ENCODE measurements around the gene CEMP1. TPM values are rescaled to one million over a fixed set of nuclear protein-coding genes. Genes with fewer than 3 reads are reported as not detected.

CEMP1 gene
- total RNA-seq, 2 donors from 2014 or later = 0.53 to 0.54 TPM

DNA sequence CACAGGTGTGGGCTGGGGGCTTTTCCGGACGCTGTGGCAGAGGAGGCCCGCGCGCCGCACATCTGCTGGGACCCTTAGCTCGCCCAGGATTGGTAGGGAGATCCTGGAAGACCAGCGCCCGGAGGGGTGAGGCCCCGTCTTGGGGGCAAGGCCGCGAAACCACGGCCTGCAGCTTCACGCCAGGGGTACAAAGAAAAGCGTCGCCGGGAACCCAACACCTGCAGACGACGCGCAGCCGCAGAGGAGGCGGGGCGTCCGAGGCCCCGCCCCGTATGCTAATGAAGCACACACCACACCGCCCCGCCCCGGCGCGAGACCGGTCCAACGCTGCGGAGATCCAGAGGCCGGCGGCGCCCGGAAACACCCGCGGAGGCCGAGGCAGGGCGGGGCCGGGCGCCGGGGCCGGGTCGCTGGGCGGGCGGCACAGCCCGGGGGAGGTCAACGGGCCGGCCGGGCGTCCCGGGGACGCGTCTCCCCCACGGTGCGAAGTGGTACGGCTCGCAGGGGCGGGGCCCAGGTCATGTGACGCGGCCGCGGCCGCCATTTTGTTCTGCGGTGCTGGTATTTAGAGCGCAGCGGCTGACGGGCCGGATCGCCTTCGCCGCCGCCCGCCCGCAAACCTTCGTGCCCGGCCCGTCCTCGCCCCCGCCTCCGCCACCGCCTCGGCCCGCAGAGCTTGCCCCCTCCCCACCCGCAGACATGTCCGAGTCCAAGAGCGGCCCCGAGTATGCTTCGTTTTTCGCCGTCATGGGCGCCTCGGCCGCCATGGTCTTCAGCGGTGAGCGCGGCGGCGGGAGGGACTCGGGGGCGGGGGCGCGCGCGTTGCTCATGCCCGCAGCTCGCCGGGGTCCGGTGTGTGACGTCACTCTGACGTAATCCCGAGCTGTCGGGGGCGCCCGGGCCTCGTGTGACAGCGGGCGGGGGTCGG lies 17.5 kb downstream of the CEMP1 start, which contains the start of gene ATP6V0C:
Gene ATP6V0C, plus strand, starts transcription at position 548 of the 928 bp plus-strand sequence. Its CDS starts 152 bp downstream, at position 700.
- TF ChIP-seq, protein P1, sequence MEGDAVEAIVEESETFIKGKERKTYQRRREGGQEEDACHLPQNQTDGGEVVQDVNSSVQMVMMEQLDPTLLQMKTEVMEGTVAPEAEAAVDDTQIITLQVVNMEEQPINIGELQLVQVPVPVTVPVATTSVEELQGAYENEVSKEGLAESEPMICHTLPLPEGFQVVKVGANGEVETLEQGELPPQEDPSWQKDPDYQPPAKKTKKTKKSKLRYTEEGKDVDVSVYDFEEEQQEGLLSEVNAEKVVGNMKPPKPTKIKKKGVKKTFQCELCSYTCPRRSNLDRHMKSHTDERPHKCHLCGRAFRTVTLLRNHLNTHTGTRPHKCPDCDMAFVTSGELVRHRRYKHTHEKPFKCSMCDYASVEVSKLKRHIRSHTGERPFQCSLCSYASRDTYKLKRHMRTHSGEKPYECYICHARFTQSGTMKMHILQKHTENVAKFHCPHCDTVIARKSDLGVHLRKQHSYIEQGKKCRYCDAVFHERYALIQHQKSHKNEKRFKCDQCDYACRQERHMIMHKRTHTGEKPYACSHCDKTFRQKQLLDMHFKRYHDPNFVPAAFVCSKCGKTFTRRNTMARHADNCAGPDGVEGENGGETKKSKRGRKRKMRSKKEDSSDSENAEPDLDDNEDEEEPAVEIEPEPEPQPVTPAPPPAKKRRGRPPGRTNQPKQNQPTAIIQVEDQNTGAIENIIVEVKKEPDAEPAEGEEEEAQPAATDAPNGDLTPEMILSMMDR (IDR thresholded peaks at IDR 0.05) = no peak
- H3K4me3 ChIP-seq = peak within 1 kb of the TSS; percentile 58
- no peaks in the 10 kb centered on the region for H3K36me3 ChIP-seq
- H3K4me1 ChIP-seq = peaks cover 20% of the 10 kb centered on the region
- peak; percentile 94 for DNase-seq
- intact Hi-C loops (cut with DNase I) = loop anchor here (10.0 kb wide), 1 partner anchor 309 kb away; the partner anchor contains the start of gene MLST8
- peak within 1 kb of the TSS; percentile 79 for H3K27ac ChIP-seq
- H3K9ac ChIP-seq (ENCODE audit: low read depth in 2 of 2, low read length in 2 of 2) = peak within 1 kb of the TSS; percentile 98 to 99
- no peaks in the 10 kb centered on the region for H3K9me3 ChIP-seq
- no peaks in the 10 kb centered on the region for H3K27me3 ChIP-seq

DNA sequence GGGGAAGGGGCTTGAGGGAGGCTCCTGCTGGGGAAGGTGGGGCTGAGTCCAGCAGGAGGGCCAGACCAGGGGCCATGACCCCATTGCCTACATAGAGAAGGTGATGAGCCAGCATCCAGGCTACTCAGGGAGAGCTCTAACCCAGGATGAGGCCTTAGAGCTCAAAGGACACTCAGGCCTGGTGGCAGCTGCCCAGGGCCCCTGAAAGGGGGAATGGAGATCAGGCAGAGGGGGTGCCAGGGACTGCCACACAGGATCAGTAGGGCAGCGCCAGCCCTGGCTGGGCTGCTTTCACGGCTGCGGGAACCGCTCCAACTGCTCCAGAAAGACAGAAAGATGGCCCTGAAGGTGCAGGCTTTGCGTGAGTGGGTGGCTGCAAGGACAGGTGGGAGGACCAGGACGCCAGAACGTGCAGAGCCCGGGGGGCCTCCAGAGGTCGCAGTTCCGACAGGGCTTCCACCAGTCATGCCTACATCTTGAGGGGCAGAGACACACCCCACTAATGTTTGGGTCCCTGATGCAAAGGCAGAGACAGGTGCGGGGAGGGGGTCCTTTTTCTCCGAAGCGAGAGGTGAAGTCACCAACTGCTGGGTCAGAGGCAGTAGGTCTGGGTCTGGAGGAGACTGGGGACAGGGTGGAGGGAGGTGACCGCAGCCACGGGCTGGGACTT lies 18.3 kb downstream of the CEMP1 start:
- H3K27me3 ChIP-seq = no peaks in the 10 kb centered on the region
- peak overlapping the region in 1 of 2 donors; percentile 32 for H3K9ac ChIP-seq (ENCODE audit: low read depth in 2 of 2, low read length in 2 of 2)
- H3K36me3 ChIP-seq = no peaks in the 10 kb centered on the region
- intact Hi-C loops (cut with DNase I) = loop anchor here (10.0 kb wide), 1 partner anchor 308 kb away; the partner anchor contains the start of gene MLST8
- TF ChIP-seq, protein P1 (IDR thresholded peaks at IDR 0.05) = no peak
- H3K4me1 ChIP-seq = peaks cover 15% of the 10 kb centered on the region
- no peaks in the 10 kb centered on the region for H3K9me3 ChIP-seq
- no peak for DNase-seq
- H3K4me3 ChIP-seq = peak overlapping the region; percentile 58
- peak overlapping the region; percentile 79 for H3K27ac ChIP-seq

DNA sequence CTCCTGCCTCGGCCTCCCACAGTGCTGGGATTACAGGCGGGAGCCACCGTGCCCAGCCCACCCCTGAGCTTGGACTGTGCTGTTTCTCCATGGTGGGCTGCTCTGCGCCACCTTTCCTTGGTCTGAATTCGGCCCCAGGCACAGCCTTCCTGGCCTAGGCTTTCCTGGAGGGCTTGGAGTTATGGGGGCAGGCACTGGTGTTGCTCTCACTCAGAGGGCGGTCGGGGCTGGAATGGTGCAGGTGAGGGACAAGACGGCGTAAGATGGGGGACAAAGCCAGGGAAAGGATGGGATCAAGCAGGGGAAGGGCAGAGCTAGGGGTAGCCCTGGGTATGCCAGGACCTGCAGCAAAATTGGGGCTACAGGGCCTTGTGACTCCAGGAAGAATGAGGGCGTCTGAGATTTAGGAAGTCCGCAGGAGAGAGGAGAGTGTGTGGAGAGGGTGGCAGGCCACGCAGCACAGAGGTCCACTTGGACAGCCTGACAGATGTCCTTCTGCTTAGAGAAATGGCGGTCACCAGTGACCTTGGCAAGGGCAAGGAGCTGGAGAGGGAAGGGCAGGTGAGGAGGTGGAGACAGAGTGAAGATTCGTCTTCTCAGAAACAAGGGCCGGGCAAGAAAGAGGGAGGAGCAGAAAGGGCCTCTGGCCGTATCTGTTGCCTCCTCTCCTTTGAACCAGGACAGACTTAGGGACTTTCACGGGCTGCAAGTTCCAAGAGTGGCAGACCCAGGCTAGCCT lies 19.0 kb downstream of the CEMP1 start:
- intact Hi-C loops (cut with DNase I) = loop anchor here (10.0 kb wide), 1 partner anchor 307 kb away; the partner anchor contains the start of gene MLST8
- Histone ChIP-seq H3K9ac (ENCODE audit: low read depth in 2 of 2, low read length in 2 of 2) (no peak overlapping the region), H3K4me1 (peaks cover 12% of the 10 kb centered on the region), H3K27ac (no peak overlapping the region), H3K4me3 (no peak overlapping the region), H3K27me3 (no peaks in the 10 kb centered on the region), H3K36me3 (no peaks in the 10 kb centered on the region), H3K9me3 (no peaks in the 10 kb centered on the region)
- TF ChIP-seq, protein P1 (IDR thresholded peaks at IDR 0.05) = no peak
- no peak for DNase-seq

DNA sequence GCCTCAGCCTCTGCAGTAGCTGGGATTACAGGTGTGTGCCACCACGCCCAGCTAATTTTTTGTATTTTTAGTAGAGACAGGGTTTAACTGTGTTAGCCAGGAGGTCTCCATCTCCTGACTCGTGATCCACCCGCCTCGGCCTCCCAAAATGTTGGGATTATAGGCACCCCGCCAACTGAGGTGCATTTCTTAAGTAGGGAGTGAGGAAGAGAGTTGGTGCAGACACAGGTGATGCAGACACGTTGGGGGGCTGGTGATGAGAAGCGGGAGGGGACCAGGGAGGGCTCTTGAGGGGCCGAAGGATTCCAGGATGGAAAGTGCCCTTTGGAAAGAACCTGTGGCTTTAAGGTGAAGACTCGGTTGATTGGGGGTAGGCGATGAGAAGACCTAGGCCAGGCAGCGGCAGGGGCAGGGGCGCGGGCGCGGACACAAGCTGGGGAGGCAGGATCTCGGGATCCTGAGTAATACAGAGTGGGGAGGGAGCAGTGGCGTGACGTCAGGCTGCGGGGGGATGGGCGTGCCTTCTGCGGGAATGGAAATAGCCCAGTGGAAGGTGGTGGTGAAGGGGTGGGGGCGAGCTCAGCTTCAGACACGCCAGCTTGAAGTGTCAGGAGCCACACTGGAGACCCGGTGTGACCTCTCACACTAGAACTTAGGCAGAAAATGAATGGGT lies 19.9 kb downstream of the CEMP1 start:
- Histone ChIP-seq H3K27ac (no peak overlapping the region), H3K9me3 (no peaks in the 10 kb centered on the region), H3K4me1 (peaks cover 3% of the 10 kb centered on the region), H3K4me3 (no peak overlapping the region), H3K36me3 (no peaks in the 10 kb centered on the region), H3K27me3 (no peaks in the 10 kb centered on the region), H3K9ac (ENCODE audit: low read depth in 2 of 2, low read length in 2 of 2) (no peak overlapping the region)
- DNase-seq = peak; percentile 69
- TF ChIP-seq, protein P1 (IDR thresholded peaks at IDR 0.05) = no peak
- intact Hi-C loops (cut with DNase I) = loop anchor here (10.0 kb wide), 1 partner anchor 306 kb away; the partner anchor contains the start of gene MLST8
